NCI-H2107 treated with DMSO at 0.1 percent for 48 hours (cell line): Measurements from ENCODE around the gene KLHDC9.

Source experiments
- DNase-seq: peaks from one replicate; lab custom pipeline; 2025; ENCODE audit not compliant: unreplicated experiment; lab: John Stamatoyannopoulos, UW

KLHDC9 gene

DNA sequence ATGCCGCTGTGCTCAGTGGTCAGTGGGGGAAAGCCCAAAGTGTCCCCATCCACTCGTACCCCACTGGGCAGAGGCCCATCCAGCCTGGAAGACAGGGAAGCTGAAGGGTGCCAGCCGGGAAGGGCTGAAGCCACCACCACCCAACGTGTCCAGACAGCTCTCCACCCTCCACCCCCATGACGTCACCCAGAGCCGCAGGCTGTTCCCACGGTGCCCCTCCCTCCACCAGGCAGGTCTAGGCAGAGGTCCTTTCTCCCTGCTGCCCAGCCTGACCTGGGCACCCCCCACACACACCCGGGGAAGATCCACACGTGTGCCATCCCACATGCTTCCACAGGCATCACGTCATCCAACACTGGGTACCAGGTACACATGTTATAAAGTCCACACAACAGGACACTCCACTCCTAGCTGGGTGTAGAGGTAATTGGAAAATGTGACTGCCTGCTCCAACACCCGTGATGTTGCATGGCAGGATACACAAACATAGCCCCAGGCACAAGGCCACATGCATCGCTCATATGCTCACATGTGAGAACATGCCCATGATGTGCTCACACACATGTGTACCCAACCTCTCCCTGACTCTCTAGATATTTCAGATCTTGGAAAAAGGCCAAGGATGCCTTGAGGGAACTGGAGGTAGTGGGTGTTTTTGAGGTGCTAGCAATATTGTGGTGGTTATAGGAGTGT, 23.3 kb upstream of the KLHDC9 start:
- DNase-seq: no peak

DNA sequence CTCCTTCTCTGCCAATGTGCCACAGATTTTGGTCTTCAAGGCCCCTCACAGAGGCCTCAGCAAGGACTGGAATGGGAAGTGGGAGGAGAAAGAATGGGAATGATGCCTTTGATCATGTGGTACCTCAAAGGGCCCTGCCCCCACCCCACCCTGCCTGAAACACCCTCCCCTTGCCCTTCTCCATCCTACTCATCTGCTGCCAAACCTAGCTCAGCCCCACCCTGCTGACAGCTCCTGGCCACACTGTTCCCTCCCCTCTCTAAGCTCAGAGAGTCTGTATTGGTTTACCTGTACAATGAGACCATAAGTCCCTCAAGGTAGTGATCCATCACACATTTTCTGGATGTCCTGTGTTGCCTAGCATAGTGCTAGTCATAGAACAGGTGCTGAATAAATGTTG, 21.8 kb upstream of the KLHDC9 start:
- DNase-seq: no peak

DNA sequence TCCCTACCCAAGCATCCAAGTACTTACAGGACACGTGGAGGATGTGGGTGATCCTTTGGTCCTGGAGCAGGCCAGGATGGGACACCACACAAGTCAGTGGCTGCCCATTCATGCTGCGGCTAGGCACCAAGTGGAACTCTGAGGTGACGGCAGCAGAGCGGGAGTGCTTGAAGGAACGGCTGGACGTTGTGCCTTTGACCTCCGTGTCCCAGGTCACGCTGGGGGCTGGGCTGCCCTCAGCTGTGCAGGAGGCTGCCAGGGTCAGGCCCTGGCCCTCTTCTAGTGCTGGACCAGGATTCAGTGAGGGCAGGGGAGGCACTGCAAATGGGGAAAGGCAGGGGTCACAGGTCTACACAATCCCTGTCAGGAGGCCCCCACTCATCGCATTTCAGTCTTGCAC, 20.7 kb upstream of the KLHDC9 start:
- no peak for DNase-seq

DNA sequence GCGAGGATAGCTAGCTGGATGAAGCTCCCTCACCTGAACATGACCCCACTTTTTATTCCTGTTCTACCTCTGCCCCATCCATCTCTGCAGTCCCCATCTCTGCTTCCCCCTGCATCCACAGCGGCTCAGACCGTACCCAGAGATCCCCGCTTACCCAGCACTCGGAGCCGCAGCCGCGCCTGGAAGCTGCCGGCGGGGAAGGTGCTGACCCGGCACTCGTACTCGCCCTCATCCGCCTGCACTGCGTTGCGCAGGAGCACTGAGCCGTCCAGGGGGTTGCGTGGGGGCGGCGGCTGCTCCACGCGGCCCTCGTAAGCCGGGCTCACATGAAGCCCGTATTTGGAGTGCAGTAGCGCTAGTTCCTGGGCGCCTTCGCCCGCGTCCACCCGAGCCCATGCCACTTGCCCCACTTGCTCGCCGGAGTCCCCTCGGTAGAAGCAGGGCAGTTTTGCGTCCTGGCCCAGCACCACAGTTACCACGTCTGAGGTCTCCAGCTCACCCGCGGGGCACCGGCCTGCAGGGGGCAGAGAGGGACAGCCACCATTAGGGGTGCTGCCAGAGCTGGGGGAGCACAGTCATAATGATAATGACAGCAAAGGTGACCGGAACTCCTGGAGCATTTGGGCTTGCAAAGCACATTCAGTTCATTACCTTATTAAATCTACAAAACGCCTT, 18.6 kb upstream of the KLHDC9 start:
- no peak for DNase-seq

DNA sequence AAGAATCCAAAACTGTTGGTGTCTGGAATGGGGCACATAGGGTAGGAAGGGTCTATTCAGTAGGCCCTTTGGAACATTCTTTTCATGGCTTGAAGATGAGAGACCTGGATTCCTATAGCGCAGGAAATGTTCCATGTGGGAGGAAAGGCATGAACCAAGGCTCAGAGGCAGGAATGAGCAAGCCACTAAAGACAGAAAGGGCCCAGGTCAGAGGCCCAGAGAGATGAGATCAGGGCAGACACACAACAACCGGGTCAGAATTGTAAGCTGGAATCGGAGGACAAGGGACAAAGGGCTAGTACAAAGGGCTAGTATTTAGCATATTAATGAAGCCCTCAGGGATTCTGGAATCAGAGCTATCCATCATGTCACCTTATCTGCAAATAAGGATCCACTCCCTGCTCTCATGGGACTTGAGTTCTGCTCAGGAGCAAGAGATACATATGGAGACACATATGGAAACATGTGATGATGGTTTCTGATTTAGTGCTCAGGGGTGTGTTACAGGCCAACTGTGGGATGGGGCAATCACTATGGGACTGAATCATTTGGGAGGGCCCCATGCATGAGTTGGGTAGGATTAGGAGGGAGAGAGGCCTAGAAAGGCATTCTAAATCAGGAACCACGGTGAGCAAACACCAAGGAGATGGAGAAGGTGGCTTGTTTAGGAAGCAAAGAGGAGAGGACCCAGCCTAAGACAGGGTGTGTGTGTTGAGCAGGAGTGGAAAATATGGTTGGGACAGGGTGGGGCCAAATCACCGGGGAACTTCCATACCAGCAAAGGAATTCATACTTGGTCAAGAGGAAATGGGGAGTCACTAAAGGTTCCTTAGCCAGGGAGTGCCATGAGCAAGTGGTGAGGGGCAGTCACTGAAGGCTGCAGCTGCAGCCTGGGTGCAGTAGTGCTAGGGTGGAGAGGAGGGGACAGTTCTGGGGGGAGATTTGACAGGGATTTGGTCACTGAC, 17.4 kb upstream of the KLHDC9 start:
- DNase-seq: no peak

DNA sequence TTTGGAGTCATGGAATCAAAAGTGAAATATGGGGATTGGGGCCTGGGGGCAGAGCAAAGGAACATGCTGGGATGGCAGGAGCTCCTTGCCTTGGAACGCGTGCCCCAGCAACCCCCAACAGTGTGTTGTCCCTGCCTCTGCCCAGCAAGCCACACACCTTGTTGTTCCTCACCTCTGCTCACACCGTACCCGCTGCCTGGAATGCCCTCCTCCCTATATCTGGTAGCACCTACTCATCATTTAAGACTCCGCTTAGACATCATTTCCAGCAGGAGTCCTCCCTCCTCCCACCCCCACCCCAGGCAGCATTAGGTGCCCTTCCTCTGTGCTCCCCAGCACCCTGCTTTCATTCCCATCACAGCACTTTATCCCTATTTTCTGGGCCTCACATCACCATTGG, 16.6 kb upstream of the KLHDC9 start:
- no peak for DNase-seq

DNA sequence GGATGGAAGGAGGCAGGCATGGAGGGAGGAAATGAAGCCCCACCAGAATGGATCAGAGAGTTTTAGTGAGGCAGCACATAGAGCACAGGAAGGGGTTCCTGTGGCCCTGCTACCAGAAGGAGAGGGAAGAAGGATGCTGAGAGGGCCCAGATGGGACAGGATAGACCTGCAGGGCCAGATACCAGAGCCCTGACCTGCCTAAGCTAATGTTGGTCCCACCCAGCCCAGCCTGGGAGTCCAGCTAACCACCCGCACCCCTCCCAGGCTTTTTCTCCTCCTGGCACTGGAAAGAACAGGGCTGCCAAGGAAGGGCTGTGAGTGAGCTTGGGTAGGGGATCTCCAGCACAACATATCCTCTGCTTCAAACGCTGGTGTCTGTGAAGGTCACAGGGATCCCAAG, 15.7 kb upstream of the KLHDC9 start:
- no peak for DNase-seq

DNA sequence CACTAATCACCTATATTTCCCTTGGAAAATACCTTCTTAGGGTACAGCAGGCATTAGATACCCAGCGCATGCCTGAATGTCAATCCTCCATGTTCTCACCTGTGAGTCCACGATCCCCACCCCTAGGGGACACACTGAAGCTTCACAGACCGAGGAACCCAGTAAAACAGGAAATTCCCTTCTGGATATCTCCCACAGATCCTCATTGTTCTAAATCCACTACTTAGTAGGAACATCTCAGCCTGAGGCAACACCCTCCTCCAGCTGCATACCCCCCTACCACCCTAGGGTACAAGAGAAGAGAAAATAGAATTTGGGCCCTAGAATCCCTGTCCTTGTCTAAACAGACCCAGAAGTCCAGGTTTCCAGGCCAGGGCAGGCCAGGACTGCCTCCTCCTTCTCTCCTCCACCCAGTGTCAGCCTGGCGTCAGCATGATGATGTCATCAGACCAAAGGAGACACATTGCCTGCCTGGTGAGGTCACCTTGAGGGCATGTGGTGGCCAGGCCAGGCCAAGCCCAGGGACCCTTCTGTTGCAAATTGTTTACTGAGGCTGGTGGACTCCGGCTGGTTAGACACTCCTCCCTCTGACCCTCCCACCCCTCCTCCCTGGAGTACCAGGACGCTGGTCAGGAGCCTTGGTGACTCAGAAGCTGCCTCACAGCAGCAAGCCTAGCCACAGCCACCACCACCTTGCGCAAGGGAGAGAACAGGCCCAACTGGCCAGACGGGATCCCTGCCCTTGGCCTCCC, 15.0 kb upstream of the KLHDC9 start:
- no peak for DNase-seq

DNA sequence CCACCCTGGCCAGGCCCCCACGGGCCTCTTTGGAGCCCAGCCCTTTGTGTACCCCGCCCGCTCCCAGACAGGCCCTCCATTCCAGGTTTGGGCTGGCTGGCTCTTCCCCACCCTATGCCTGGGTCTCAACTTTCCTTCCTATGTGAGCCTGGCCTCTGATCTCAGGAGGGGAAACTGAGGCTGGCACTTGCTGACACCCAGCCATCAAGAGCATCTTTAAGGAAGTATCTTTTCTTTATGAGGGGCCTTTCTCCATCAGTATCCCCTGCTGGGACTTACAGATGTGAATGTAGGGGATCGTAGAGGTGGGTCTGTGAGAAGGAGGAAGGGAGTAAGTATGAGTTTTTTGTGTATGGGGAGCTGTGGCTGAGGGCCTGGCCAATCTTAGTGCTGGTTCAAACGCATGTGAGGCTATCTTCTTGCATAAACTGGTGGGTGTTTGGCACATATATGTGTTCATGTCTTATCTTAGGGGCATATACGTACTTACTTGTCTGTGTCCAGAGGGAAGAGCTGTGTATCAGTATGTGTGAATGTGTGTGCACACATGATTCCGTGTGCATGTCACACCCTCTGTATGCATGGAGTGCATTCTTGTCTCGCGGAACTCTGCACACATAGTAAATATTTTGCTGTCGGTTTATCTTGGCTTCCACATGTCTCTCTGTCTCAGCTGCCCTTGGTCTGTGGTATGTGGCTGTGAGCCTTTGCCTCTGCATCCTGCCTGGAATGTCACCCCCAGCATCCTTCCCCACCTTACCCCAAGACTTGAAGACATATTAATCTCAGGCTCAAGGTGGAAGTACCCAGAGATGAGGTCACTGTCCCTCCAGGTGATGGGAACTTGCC, 14.2 kb upstream of the KLHDC9 start:
- DNase-seq: no peak

DNA sequence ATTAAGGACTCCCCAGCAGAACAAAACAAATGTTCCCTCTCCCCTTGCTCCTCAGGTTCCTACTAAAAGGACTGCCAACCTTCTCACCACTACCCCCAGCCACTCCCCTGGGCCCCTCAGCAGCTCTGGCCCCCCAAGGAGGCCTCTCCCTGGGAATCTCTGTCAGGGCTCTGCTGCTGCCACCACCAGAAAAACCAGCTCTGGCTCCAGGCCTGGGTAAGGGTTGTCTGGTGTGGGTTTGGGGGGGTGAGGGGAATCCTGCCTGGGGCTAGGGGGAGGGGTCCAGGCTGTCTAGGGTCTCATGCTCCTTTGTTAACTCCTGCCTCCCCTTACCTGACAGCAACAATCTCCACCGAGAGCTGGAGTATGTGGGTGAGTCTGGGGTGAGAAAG, 13.6 kb upstream of the KLHDC9 start:
- no peak for DNase-seq

DNA sequence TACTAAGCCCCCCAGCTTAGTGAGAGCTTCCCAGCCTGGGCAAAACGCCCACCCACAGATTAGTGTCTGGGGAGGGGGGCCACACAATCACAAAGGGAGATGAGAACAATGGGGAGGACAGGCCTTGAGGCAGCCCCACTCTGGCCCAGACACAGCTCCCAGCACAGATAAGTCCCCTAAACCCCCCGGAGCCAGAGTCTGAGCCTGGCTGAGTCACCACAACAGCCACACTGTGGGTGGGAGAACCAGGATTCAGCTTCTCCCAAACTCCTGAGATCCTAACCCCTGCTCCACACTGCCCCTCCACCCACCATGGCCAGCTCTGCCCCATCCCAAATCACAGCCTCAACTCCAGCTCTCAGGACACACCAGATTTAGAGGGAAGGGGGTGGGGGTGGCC, 13.0 kb upstream of the KLHDC9 start:
- no peak for DNase-seq

DNA sequence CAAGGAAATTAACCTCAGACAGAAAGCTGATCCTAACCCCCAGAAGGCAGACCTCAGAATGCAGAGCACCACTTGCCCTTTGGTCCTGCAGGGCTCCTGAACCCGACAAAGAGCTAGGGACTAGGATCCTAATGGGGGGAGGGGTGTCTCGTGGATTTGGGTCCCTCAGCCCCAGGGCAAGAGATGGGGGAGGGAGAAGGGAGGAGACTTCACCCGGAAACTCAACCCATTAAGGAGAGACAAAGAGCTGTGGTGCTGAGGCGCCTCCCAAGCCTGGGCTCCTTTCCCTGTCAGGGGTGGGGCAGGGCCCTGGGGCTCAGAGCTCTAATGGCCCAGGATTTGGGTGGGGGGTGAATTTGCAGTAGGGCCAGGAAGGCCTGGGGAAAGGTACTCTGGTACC, 11.7 kb upstream of the KLHDC9 start:
- no peak for DNase-seq

DNA sequence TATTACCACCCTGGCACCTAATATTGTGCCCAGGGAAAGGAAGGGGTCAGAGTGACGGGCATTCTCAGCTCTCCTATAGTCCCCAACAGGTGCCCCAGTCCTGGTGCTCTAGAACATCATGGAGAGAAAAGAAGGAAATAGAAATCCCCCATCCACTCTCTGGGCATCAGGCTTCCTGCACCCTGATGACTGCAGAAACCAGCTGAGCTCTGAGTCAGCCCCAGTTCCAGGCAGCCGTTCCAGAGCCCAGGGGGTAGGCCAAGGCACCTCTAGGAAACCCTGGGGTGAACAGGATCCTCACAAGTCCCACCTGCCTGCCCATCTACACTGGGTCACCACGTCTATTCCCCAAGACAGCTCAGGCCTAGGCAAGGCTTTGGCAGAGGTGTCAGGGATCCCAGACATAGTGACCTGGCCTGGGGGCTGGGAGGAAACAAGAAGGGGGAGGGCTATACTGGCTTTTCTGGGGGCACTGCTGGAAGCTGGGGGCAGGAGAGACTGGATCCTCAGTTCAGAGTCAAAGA, 9.5 kb upstream of the KLHDC9 start:
- no peak for DNase-seq

DNA sequence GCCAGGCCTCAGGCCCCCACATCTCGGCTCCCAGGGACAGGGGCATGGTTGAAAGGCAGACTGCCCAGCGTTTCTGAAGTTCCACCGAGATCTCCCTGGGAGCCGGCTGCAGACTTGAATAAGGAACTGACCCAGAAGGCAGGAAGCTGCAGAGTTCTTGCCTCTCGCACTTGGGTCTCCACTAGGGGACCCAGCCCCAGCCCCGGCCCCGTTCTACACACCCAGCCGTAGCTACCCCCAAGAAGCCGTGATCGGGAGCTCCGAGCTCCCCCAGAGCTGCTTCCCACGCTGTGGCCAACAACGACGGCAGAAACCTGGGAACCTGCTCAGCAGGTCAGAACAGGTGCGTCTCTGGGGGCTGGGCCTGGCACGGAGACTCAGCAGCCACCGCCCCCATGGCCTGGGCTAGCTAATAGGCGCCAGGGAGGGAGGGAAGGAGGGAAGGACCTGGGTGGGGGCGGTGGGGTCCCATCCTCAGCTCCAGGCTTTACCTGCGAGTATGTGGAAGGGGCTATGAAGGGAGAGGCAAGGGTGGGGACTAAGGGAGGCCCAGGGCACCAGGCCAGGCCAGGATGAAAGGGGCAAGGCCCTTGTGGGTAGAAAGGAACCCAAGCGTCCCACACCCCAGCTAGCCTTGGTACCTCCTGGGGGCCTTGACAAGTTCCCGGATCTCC, 8.8 kb upstream of the KLHDC9 start, which contains the start of gene NECTIN4:
Gene NECTIN4 (minus strand): TSS at position 308 of the 674 bp plus-strand sequence. CDS start 262 bp downstream, at position 46.
- no peak for DNase-seq

DNA sequence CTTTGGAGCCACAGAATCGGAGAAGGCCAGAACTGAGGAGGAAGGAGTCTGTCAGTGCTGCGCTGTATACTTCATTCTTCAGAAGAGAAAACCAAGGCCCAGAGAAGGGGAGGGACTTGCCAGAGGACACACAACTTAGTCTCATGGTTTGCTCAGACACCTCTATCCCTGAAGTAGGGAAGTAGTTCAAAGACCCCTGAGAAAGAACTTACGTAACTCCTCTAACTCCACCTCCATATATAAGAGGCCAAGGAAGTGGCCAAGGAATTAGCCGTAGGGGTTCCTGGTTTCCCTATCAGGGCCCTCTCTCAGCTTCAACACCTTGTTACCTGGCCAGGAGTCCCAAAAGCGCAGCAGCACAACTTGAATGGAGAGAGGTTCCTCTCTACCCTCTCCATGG, 8.2 kb upstream of the KLHDC9 start:
- no peak for DNase-seq

DNA sequence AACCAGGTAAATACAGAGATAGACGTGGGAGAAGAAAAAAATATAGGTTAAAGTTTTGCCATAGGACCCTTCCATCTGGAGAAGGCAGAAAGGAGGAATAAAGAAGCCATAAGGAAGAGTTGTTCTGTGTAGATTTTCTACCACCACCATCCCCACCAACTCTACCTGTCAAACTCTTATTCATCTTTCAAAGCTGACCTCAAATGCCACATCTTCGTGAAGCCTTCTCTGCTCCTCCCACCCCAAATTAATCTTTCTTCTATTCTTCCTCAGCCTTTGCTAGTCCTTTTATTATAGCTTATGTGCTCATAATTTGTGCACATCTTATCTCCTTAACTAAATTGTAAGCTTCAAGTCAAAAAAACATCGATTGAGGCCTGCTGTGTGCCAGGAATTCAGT, 7.5 kb upstream of the KLHDC9 start:
- no peak for DNase-seq

DNA sequence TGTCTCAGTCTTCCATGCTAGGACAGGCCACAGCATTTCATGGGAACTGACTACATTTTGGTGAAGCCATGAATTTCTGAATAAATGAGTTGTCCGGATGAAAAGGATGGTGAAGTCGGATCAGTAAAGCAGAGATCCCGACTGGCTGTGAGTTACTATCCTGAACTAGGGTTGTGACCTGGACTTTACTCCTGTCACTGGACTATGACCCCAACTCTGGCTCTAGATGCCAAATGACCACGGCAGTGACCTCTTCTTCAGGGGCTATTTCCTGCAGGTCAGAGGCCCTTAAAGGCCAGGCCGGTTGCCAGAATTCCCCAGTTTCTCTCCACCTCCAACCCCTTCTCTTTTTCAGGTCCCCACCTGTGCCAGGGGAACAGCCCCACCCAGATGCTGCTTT, 7.1 kb upstream of the KLHDC9 start:
- no peak for DNase-seq

DNA sequence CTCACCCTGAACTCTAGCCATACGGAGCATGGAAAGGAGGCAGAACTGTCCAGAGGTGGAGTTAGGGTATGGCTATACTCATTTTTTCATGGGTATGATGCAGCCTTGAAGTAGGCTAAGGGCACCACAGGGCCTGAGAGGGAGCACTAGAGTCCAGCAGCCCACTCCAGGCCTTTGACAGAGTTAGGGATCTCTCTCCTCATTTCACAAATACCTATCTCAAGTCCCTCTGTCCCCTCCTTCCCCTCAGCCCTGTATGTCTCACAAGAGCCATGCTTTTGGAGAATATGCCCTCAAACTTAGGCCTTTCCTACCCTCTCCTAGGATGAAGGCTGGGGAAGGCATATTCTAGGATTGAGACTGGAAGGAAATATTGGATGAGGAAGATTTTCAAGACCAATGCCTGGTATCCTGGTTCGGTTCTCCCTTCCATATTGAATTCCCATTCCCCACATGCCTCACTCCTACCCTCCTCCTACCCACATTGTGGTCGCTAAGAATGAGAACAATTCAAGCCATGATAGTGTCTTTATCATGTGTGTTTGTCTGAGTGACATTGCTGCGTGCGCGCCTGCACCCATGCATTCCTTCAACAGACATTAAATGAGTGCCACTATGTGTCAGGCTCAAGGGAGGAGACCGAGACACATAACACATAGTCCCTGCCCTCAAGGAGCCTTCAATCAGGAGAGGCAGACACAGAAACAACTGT, 6.2 kb upstream of the KLHDC9 start:
- no peak for DNase-seq

DNA sequence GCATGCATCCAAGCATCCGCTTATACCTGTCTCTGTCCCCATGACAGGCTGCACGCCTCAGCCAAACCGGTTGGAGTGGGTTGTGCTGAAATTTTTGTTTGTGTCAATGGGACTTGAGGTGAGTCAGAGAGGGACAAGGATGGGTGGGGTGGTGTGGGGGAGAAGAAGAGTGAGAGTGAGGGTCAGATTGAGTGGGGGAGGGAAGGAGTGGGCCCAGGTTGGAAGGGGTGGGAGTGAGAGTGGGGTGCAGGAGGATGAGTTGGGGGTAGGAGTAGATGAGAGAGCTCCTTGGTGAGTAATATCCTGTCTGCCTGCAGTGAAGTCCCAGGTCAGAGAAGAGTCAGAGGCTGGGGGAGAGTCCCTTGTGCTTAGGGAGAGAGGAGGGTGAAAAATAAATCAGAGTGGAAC, 5.5 kb upstream of the KLHDC9 start:
- DNase-seq: no peak
